HepG2 (cell line): ENCODE results near the gene ZIC2. TPM values are rescaled to one million over a fixed set of nuclear protein-coding genes. Genes with fewer than 3 reads are reported as not detected.
A peak's percentile ranks its signal among the peaks of the same experiment; 100 is the strongest.

Experiments
- ATF7-NPFF ChIP-seq: sonication (generic); formaldehyde crosslinking; IDR thresholded peaks from 2 replicates; pipeline ENCODE4 v1.8.1; 2023; ENCODE audit warnings: mild to moderate bottlenecking, low read depth, missing genetic modification reagents, moderate library complexity
- CENPX ChIP-seq: sonication (generic); formaldehyde crosslinking; IDR thresholded peaks from 2 replicates; pipeline ENCODE4 v1.9.0; 2021; ENCODE audit warnings: mild to moderate bottlenecking, missing genetic modification reagents, moderate library complexity
- CSRNP1 ChIP-seq: sonication (generic); formaldehyde crosslinking; IDR thresholded peaks from 2 replicates; pipeline ENCODE4 v1.8.1; 2023; ENCODE audit warnings: mild to moderate bottlenecking, missing genetic modification reagents
- MED8 ChIP-seq: sonication (generic); formaldehyde crosslinking; IDR thresholded peaks from 2 replicates; pipeline ENCODE4 v1.8.1; 2023; ENCODE audit warnings: mild to moderate bottlenecking, missing genetic modification reagents; ENCODE audit not compliant: insufficient replicate concordance
- NCOA1 ChIP-seq: sonication (generic); formaldehyde crosslinking; IDR thresholded peaks from 2 replicates; pipeline ENCODE4 v1.9.0; 2021; ENCODE audit warnings: missing genetic modification reagents
- NONO ChIP-seq, 2 experiments: fragments of 450-650 bp in 1 of 2; sonication (generic) in 1 of 2; formaldehyde crosslinking in 1 of 2; IDR thresholded peaks in 1 of 2; conservative IDR thresholded peaks in 1 of 2; 2 replicates each; pipeline versions ENCODE4 v1.6.1 to v1.8.0; 2017 to 2022; ENCODE audit warnings: mild to moderate bottlenecking in 1 of 2, missing genetic modification reagents in 1 of 2, moderate library complexity in 1 of 2
- RFX1 ChIP-seq: fragments of 450-650 bp; IDR thresholded peaks from 2 replicates; pipeline ENCODE4 v1.6.1; 2017
- SAFB2 ChIP-seq: sonication (generic); formaldehyde crosslinking; IDR thresholded peaks from 2 replicates; pipeline ENCODE4 v1.5.1; 2020; ENCODE audit warnings: missing genetic modification reagents, low read depth, mild to moderate bottlenecking, borderline replicate concordance
- SNRNP70 ChIP-seq: fragments of 200-400 bp; formaldehyde crosslinking; IDR thresholded peaks from 2 replicates; pipeline ENCODE4 v1.6.1; 2017; ENCODE audit warnings: mild to moderate bottlenecking, low read depth, low read length, moderate library complexity
- SRY ChIP-seq: sonication (generic); formaldehyde crosslinking; IDR thresholded peaks from 2 replicates; pipeline ENCODE4 v1.8.0; 2022; ENCODE audit warnings: mild to moderate bottlenecking, missing genetic modification reagents
- TAF15 ChIP-seq: fragments of 200-400 bp; formaldehyde crosslinking; IDR thresholded peaks from one replicate; pipeline ENCODE4 v1.6.1; 2018; ENCODE audit warnings: mild to moderate bottlenecking, low read depth, low read length; ENCODE audit not compliant: poor library complexity, severe bottlenecking
- TARDBP ChIP-seq: sonication (generic); formaldehyde crosslinking; IDR thresholded peaks from 2 replicates; pipeline ENCODE4 v1.8.0; 2022; ENCODE audit warnings: mild to moderate bottlenecking, missing genetic modification reagents
- TRIM22 ChIP-seq: fragments of 450-650 bp; IDR thresholded peaks from 2 replicates; pipeline ENCODE4 v1.6.1; 2017
- ZC3H4 ChIP-seq: sonication (generic); formaldehyde crosslinking; IDR thresholded peaks from 2 replicates; pipeline ENCODE4 v1.4.0; 2020; ENCODE audit warnings: missing genetic modification reagents, borderline replicate concordance
- ZHX1 ChIP-seq: sonication (generic); formaldehyde crosslinking; IDR thresholded peaks from 2 replicates; pipeline ENCODE4 v1.8.1; 2022; ENCODE audit warnings: low read depth, mild to moderate bottlenecking, missing genetic modification reagents
- ZNF143 ChIP-seq: sonication (generic); formaldehyde crosslinking; IDR thresholded peaks from 2 replicates; pipeline ENCODE4 v1.4.0; 2020; ENCODE audit warnings: missing genetic modification reagents
- ZNF280B ChIP-seq: sonication (generic); formaldehyde crosslinking; IDR thresholded peaks from 2 replicates; pipeline ENCODE4 v1.5.0; 2020; ENCODE audit warnings: missing genetic modification reagents, mild to moderate bottlenecking, borderline replicate concordance
- ZNF317 ChIP-seq: sonication (generic); formaldehyde crosslinking; IDR thresholded peaks from 2 replicates; pipeline ENCODE4 v1.5.0; 2020; ENCODE audit warnings: mild to moderate bottlenecking, missing genetic modification reagents
- ZNF570 ChIP-seq: sonication (generic); formaldehyde crosslinking; IDR thresholded peaks from 2 replicates; pipeline ENCODE4 v1.4.0; 2020; ENCODE audit warnings: mild to moderate bottlenecking, missing genetic modification reagents, borderline replicate concordance
- ZXDC ChIP-seq: sonication (generic); formaldehyde crosslinking; IDR thresholded peaks from 2 replicates; pipeline ENCODE4 v1.5.0; 2020; ENCODE audit warnings: mild to moderate bottlenecking, missing genetic modification reagents
- polyA plus RNA-seq, 8 experiments: library from polyadenylated mRNA; depleted of rRNA in 3 of 8; stranded (reverse) in 7 of 8; unstranded in 1 of 8; fragments of >200 nt; fragmentation: Illumina TruSeq in 4 of 8; extraction: Trizol in 4 of 8; gene quantifications; 2 replicates each; pipeline versions ENCODE4 v1.2.1 to v1.2.3, GENCODE V29; 2011 to 2016; ENCODE audit warnings: low read depth in 4 of 8, missing spikeins in 1 of 8, mixed read lengths in 1 of 8; ENCODE audit not compliant: insufficient read depth in 1 of 8
- total RNA-seq, 5 experiments: library from RNA; depleted of rRNA; stranded (reverse); fragments of >200 nt; fragmentation: Illumina TruSeq; extraction: Trizol; gene quantifications; 2 replicates each; pipeline ENCODE4 v1.2.3, GENCODE V29; 2016; ENCODE audit warnings: low read depth in 1 of 5

The ZIC2 gene
- total and polyA plus RNA-seq, 2 of the 13 experiments (the other 11 are each of a cell fraction or from before 2014, with no cell fraction given) = 0.13 TPM; not detected in 1

- TF ChIP-seq ZXDC (CRISPR knock-in tag) = no peak
- no peak for TF ChIP-seq NONO (IDR thresholded peaks at IDR 0.05)
- no peak for TF ChIP-seq NONO (CRISPR knock-in tag; conservative IDR thresholded peaks at IDR 0.05)
- no peak for TF ChIP-seq SNRNP70
- TF ChIP-seq ZNF280B (CRISPR knock-in tag) = no peak
- TF ChIP-seq ZC3H4 (CRISPR knock-in tag) = no peak
- TF ChIP-seq SAFB2 (CRISPR knock-in tag) = no peak
- TF ChIP-seq ZNF317 = no peak
- no peak for TF ChIP-seq CSRNP1 (CRISPR knock-in tag)
- TF ChIP-seq ATF7-NPFF (CRISPR knock-in tag) = peak; percentile 73
- TF ChIP-seq TRIM22 = no peak
- no peak for TF ChIP-seq ZNF570
- no peak for TF ChIP-seq MED8 (CRISPR knock-in tag)
- no peak for TF ChIP-seq CENPX
- TF ChIP-seq TARDBP (CRISPR knock-in tag) = no peak
- TF ChIP-seq NCOA1 (CRISPR knock-in tag) = no peak
- no peak for TF ChIP-seq TAF15
- no peak for TF ChIP-seq SRY
- TF ChIP-seq RFX1 = no peak
- no peak for TF ChIP-seq ZHX1 (CRISPR knock-in tag)
- no peak for TF ChIP-seq ZNF143 (CRISPR knock-in tag)
Observed at GRCh38 chr13:99980201-99980823, 1.3 kb upstream of the ZIC2 start (continued).
